ENCODE data around the gene ITPR3.

ITPR3 gene

GRCh38 chr6:33710296-33711121 lies 89.4 kb downstream of the ITPR3 start:
- no peak for TF ChIP-seq NFIC (IDR thresholded peaks at IDR 0.05)

- TF ChIP-seq MAX (IDR thresholded peaks at IDR 0.05): peak; percentile 98
- TF ChIP-seq CEBPB (IDR thresholded peaks at IDR 0.05): no peak
- peak; percentile 42; the same call in 1 of the 2 replicates for TF ChIP-seq TCF12 (IDR thresholded peaks at IDR 0.05; ENCODE audit: low read depth)
- TF ChIP-seq NFIC (IDR thresholded peaks at IDR 0.05): peak; percentile 45
- TF ChIP-seq TEAD4 (IDR thresholded peaks at IDR 0.05): no peak
- peak; percentile 99 for TF ChIP-seq TAF1 (IDR thresholded peaks at IDR 0.05; ENCODE audit: low read depth)
- peak; percentile 86 for TF ChIP-seq USF1 (IDR thresholded peaks at IDR 0.05)
- peak; percentile 17; the same call in 1 of the 2 replicates for TF ChIP-seq EGR1 (IDR thresholded peaks at IDR 0.05)
- TF ChIP-seq CREB1 (IDR thresholded peaks at IDR 0.05; ENCODE audit: low read depth): no peak
- TF ChIP-seq EP300 (IDR thresholded peaks at IDR 0.05; ENCODE audit: borderline replicate concordance): no peak
- no peak for TF ChIP-seq REST (IDR thresholded peaks at IDR 0.05; ENCODE audit: low read depth)
- TF ChIP-seq YY1 (IDR thresholded peaks at IDR 0.05; ENCODE audit: low read depth): peak; percentile 97
- TF ChIP-seq RAD21 (IDR thresholded peaks at IDR 0.05; ENCODE audit: low read depth): peak; percentile 81
- TF ChIP-seq ZBTB7A (IDR thresholded peaks at IDR 0.05; ENCODE audit: low read depth): peak; percentile 79
Measured at GRCh38 chr6:33711140-33712129, 90.3 kb downstream of the ITPR3 start, which contains the start of gene UQCC2. TSS of gene UQCC2 (minus strand) at chr6:33711700. CDS start at chr6:33711686, 14 bp downstream.

GRCh38 chr6:33712914-33713313 lies 91.8 kb downstream of the ITPR3 start:
- TF ChIP-seq ZBTB7A (IDR thresholded peaks at IDR 0.05; ENCODE audit: low read depth) (no peak), TEAD4 (IDR thresholded peaks at IDR 0.05) (no peak), MAX (IDR thresholded peaks at IDR 0.05) (no peak), EP300 (IDR thresholded peaks at IDR 0.05; ENCODE audit: borderline replicate concordance) (no peak), TAF1 (IDR thresholded peaks at IDR 0.05; ENCODE audit: low read depth) (no peak), REST (IDR thresholded peaks at IDR 0.05; ENCODE audit: low read depth) (no peak), EGR1 (IDR thresholded peaks at IDR 0.05) (no peak), USF1 (IDR thresholded peaks at IDR 0.05) (no peak), TCF12 (IDR thresholded peaks at IDR 0.05; ENCODE audit: low read depth) (no peak)

GRCh38 chr6:33713786-33714185 lies 92.7 kb downstream of the ITPR3 start:
- no peak for TF ChIP-seq FOXM1 (IDR thresholded peaks at IDR 0.05; ENCODE audit: borderline replicate concordance, low read depth)
- no peak for TF ChIP-seq EP300 (IDR thresholded peaks at IDR 0.05; ENCODE audit: borderline replicate concordance)
- no peak for TF ChIP-seq TCF12 (IDR thresholded peaks at IDR 0.05; ENCODE audit: low read depth)
- no peak for TF ChIP-seq REST (IDR thresholded peaks at IDR 0.05; ENCODE audit: low read depth)
- no peak for TF ChIP-seq YY1 (IDR thresholded peaks at IDR 0.05; ENCODE audit: low read depth)
- TF ChIP-seq EGR1 (IDR thresholded peaks at IDR 0.05): no peak
- no peak for TF ChIP-seq ZBTB7A (IDR thresholded peaks at IDR 0.05; ENCODE audit: low read depth)
- no peak for TF ChIP-seq USF1 (IDR thresholded peaks at IDR 0.05)
- TF ChIP-seq RAD21 (IDR thresholded peaks at IDR 0.05; ENCODE audit: low read depth): no peak
- no peak for TF ChIP-seq CEBPB (IDR thresholded peaks at IDR 0.05)
- no peak for TF ChIP-seq NFIC (IDR thresholded peaks at IDR 0.05)
- no peak for TF ChIP-seq TAF1 (IDR thresholded peaks at IDR 0.05; ENCODE audit: low read depth)
- no peak for TF ChIP-seq TEAD4 (IDR thresholded peaks at IDR 0.05)
- TF ChIP-seq CREB1 (IDR thresholded peaks at IDR 0.05; ENCODE audit: low read depth): no peak
- TF ChIP-seq MAX (IDR thresholded peaks at IDR 0.05): no peak

Data from Ishikawa (cell line).